Stimulated activated CD8-positive, alpha-beta memory T cell treated with anti-CD3 and anti-CD28 coated beads, Interleukin-12 subunit alpha, Interleukin-12 subunit beta, amount 100 ng/mL, for 24 hours (primary cell): Measurements from ENCODE around the gene CRISP1.
"Not testable (repeated sequence)": the region's sequence is repeated elsewhere in the genome, so short reads cannot be mapped to it uniquely, and the experiment has no call there.

ENCODE experiments used
- DNase-seq: peaks from one replicate; pipeline ENCODE4 v3.0.0-alpha.2; 2020; ENCODE audit errors: extremely low read depth

The CRISP1 gene

GRCh38 chr6:49866485-49866943 is at the start of gene CRISP1:
Gene CRISP1 (minus strand): TSS chr6:49866535. CDS start chr6:49857400, 9,135 bp downstream.
- DNase-seq, result no peak

- DNase-seq, result no peak
Observed at GRCh38 chr6:49915035-49915434, 48.7 kb upstream of the CRISP1 start.

- no peak for DNase-seq
Observed at GRCh38 chr6:49913636-49914375, 47.5 kb upstream of the CRISP1 start.

- DNase-seq, result no peak
Observed at GRCh38 chr6:49912196-49912595, 45.9 kb upstream of the CRISP1 start.

- no peak for DNase-seq
Observed at GRCh38 chr6:49911252-49911651, 44.9 kb upstream of the CRISP1 start.

- DNase-seq, result no peak
Observed at GRCh38 chr6:49909563-49909962, 43.2 kb upstream of the CRISP1 start.

- no peak for DNase-seq
Observed at GRCh38 chr6:49906526-49906925, 40.2 kb upstream of the CRISP1 start.

- no peak for DNase-seq
Observed at GRCh38 chr6:49905296-49905695, 39.0 kb upstream of the CRISP1 start.

GRCh38 chr6:49902856-49903255 is 36.5 kb upstream of the CRISP1 start:
- no peak for DNase-seq

- no peak for DNase-seq
Observed at GRCh38 chr6:49898904-49899566, 32.7 kb upstream of the CRISP1 start.

- not testable (repeated sequence) for DNase-seq
Observed at GRCh38 chr6:49895553-49895952, 29.2 kb upstream of the CRISP1 start.

GRCh38 chr6:49892280-49892679 is 25.9 kb upstream of the CRISP1 start:
- DNase-seq, result no peak

GRCh38 chr6:49890988-49891387 is 24.7 kb upstream of the CRISP1 start:
- no peak for DNase-seq

GRCh38 chr6:49888742-49889431 is 22.6 kb upstream of the CRISP1 start:
- DNase-seq, result no peak

GRCh38 chr6:49868951-49869529 is 2.7 kb upstream of the CRISP1 start:
- DNase-seq, result no peak

GRCh38 chr6:49856282-49856681 is 10.1 kb downstream of the CRISP1 start:
- DNase-seq, result no peak

- no peak for DNase-seq
Observed at GRCh38 chr6:49855221-49855620, 11.1 kb downstream of the CRISP1 start.

- no peak for DNase-seq
Observed at GRCh38 chr6:49852975-49853374, 13.4 kb downstream of the CRISP1 start.

GRCh38 chr6:49849213-49849907 is 17.0 kb downstream of the CRISP1 start:
- no peak for DNase-seq

- no peak for DNase-seq
Observed at GRCh38 chr6:49847673-49848072, 18.7 kb downstream of the CRISP1 start.

- no peak for DNase-seq
Observed at GRCh38 chr6:49847014-49847413, 19.3 kb downstream of the CRISP1 start.

GRCh38 chr6:49841424-49841823 is 24.9 kb downstream of the CRISP1 start:
- no peak for DNase-seq
